ENCODE data around the gene LST1. TPM values are rescaled to one million over a fixed set of nuclear protein-coding genes. Genes with fewer than 3 reads are reported as not detected.

Gene LST1
- polyA plus RNA-seq, 4 donors = 3.8 to 7.0 (median 4.7) TPM

GRCh38 chr6:31559958-31560696 lies 25.9 kb upstream of the LST1 start:
- no peak for DNase-seq (ENCODE audit: low read depth in 4 of 4, low spot score in 3 of 4)

- no peak for DNase-seq (ENCODE audit: low read depth in 4 of 4, low spot score in 3 of 4)
Measured at GRCh38 chr6:31560697-31561058, 25.4 kb upstream of the LST1 start.

- DNase-seq (ENCODE audit: low read depth in 4 of 4, low spot score in 3 of 4) = no peak
Measured at GRCh38 chr6:31567531-31568370, 18.3 kb upstream of the LST1 start.

- DNase-seq (ENCODE audit: low read depth in 4 of 4, low spot score in 3 of 4) = no peak
Measured at GRCh38 chr6:31568537-31568961, 17.5 kb upstream of the LST1 start.

- DNase-seq (ENCODE audit: low read depth in 4 of 4, low spot score in 3 of 4) = no peak
Measured at GRCh38 chr6:31569861-31570536, 16.1 kb upstream of the LST1 start.

GRCh38 chr6:31572041-31572911 lies 13.8 kb upstream of the LST1 start, which contains the start of gene LTA:
LTA (plus strand) TSS chr6:31572289; CDS start chr6:31572743, 454 bp downstream.
- DNase-seq (ENCODE audit: low read depth in 4 of 4, low spot score in 3 of 4) = no peak

- DNase-seq (ENCODE audit: low read depth in 4 of 4, low spot score in 3 of 4) = no peak
Measured at GRCh38 chr6:31573239-31574105, 12.6 kb upstream of the LST1 start.

GRCh38 chr6:31574106-31575061 lies 11.7 kb upstream of the LST1 start:
- no peak for DNase-seq (ENCODE audit: low read depth in 4 of 4, low spot score in 3 of 4)

GRCh38 chr6:31575335-31575901 lies 10.7 kb upstream of the LST1 start, which contains the start of gene TNF:
TNF (plus strand) TSS chr6:31575565; CDS start chr6:31575742, 177 bp downstream.
- no peak for DNase-seq (ENCODE audit: low read depth in 4 of 4, low spot score in 3 of 4)

- DNase-seq (ENCODE audit: low read depth in 4 of 4, low spot score in 3 of 4) = no peak
Measured at GRCh38 chr6:31575952-31576685, 10.0 kb upstream of the LST1 start.

- DNase-seq (ENCODE audit: low read depth in 4 of 4, low spot score in 3 of 4) = no peak
Measured at GRCh38 chr6:31576897-31577578, 9.0 kb upstream of the LST1 start.

- DNase-seq (ENCODE audit: low read depth in 4 of 4, low spot score in 3 of 4) = no peak
Measured at GRCh38 chr6:31577579-31577966, 8.5 kb upstream of the LST1 start.

GRCh38 chr6:31578184-31579118 lies 7.6 kb upstream of the LST1 start:
- DNase-seq (ENCODE audit: low read depth in 4 of 4, low spot score in 3 of 4) = no peak

GRCh38 chr6:31579119-31579505 lies 7.0 kb upstream of the LST1 start:
- DNase-seq (ENCODE audit: low read depth in 4 of 4, low spot score in 3 of 4) = no peak
